ENCODE data around the gene MRRF.

GRCh38 chr9:122218071-122218934 is 46.4 kb upstream of the MRRF start:
- TF ChIP-seq CTBP1 (IDR thresholded peaks at IDR 0.05; ENCODE audit: borderline replicate concordance) (no peak), L3MBTL2 (conservative IDR thresholded peaks at IDR 0.05) (no peak), SP1 (IDR thresholded peaks at IDR 0.05) (no peak), SUZ12 (IDR thresholded peaks at IDR 0.05) (no peak), BHLHE40 (IDR thresholded peaks at IDR 0.05; ENCODE audit: borderline replicate concordance) (no peak), ZNF384 (IDR thresholded peaks at IDR 0.05) (no peak), FOXA1 (IDR thresholded peaks at IDR 0.05) (no peak), NFRKB (IDR thresholded peaks at IDR 0.05) (no peak), HDGF (IDR thresholded peaks at IDR 0.05; ENCODE audit: borderline replicate concordance) (no peak), ARNT (IDR thresholded peaks at IDR 0.05) (no peak)
